Stimulated activated CD4-positive, alpha-beta T cell treated with anti-CD3 and anti-CD28 coated beads, Interleukin-1b, Interleukin-23, amount 100 ng/mL, for 48 hours (primary cell): ENCODE data around the gene MORF4L1.
"Not testable (repeated sequence)": the region's sequence is repeated elsewhere in the genome, so short reads cannot be mapped to it uniquely, and the experiment has no call there.

Source experiments
- DNase-seq: peaks from one replicate; pipeline ENCODE4 v3.0.0-alpha.2; 2020

The MORF4L1 gene

GRCh38 chr15:78927077-78927790, 54.5 kb downstream of the MORF4L1 start:
- no peak for DNase-seq

GRCh38 chr15:78928176-78928575, 55.5 kb downstream of the MORF4L1 start:
- not testable (repeated sequence) for DNase-seq

DNA sequence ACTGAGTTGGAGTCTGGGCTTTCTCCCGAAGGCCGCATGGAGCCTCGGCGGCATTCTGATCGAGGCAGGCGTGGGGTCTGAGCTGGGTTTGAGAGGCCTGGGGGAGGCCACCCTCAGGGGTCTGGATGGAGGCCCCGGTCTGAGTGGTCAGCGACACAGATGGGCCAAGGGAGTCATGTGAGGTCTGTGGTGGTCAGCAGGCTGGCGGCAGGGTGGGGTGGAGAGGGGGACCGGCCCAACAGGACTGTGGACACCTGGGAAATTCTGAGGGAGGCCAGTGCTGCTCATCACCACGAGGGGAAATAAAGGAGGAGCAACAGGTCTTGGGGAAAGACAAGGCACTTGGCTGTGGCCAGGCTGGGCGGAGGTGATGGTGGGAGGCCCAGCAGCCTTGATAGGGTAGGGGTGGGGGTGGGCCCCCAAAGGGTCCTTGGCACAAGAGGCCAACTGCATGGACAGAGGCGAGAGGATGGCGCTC, 56.0 kb downstream of the MORF4L1 start:
- DNase-seq, result no peak

DNA sequence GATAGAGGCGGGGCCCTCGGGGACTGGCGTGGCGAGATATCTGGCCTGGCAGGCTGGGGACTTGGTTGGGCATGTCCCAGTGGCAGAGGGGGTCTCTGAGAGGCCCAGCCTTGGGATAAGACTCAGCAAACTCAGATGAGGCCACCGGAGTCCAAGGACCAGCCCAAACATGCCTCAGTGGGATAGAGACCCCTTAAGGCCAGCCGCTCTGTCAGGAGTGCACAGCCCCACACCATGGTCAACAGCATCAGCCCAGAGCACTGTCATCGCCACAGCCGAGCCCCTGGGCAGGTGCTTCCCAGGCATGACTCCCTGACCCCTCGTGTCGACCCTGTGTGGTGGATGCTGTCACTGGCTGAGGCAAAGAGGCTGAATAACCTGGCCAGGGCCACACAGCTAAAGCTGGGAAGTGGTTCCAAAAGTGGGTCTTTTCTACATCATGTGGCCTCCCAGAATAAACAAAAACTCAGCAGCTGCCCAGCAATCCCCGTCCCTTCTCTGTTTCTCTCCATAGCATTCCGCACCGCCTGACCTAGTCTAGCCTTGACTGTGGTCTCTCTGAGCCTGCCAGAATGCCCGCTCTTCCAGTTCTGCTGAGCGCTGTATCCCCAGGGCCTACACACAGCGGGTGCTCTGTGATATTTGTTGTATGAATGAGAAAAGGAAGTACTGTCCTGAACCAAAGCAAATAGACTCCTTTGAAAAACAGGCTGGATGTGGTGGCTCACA, 57.0 kb downstream of the MORF4L1 start:
- DNase-seq, result no peak

DNA sequence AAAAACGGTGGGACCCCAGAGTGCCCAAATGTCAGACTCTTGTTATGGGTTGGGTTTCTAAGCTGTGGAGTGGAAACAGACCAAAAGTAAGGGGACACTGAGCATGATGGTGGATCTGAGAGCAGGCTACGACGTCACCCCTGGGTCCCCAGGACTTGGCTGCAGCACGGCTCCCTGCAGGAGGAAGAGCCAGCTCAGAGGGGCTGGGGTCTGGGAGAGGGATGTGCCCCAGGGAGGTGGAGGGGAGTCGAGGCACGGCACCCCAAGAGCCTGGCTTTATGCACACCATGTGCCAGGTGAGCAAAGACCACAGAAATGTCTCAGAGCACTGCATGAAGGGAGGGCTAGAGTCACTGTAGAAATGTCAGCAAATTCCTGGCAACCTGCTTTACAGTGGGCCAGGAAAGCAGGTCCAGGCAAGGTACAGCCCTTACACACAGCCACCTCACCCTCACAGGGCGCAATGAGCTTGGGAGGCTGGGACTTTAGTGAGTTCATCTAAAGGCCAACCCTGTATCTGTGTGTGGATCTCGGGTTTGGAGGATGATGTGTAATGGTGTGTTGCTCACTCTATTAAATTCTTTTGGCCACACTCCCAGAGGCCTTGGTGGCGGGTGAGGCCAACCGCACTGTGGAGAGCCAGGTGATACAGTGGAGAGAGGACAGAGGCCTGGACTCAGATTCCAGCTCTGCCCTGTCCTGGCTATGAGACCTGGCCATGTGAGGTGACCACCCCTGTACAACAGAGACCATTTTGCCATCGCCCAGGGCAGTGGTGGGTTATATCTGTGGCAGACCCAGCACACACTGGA, 58.1 kb downstream of the MORF4L1 start:
- DNase-seq, result no peak

DNA sequence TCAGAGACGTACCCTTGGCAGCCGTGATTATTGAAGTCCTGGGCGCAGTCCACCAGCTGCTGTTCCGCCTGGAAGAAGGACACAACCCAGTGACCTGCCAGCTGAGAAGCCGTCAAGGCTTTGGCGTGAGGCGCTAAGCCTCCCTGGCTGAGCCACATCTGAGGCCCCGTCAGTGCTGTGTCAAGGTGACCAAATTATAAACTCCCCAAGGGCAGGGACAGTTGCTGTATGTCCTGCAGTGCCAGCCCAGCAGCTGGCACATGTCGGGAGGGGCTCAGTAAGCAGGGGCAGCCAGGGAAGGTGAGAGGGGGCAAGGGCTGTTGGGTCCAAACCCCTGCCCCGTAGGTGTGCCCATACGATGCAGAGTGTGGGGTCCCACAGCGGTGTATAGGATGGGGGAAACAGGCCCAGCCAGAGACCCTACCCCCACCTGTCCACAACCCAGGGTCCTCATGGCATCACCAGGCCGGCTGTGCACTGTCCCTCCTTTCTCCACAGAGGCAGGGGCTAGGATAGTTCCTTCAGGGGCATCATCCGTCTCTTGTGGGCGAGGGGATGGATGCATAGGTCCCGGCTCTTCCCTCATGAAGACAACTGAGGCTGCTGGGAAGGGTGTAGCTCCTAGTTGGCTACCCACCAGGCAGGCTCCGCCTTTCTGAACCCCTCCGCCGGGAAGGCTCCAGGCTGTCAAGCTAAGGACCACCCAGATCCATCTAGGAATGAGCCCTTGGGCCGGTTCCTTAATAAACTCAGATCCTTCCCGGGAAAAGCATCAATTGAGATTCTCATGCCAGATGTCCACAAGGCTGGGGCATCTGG, 59.0 kb downstream of the MORF4L1 start:
- DNase-seq, result no peak

DNA sequence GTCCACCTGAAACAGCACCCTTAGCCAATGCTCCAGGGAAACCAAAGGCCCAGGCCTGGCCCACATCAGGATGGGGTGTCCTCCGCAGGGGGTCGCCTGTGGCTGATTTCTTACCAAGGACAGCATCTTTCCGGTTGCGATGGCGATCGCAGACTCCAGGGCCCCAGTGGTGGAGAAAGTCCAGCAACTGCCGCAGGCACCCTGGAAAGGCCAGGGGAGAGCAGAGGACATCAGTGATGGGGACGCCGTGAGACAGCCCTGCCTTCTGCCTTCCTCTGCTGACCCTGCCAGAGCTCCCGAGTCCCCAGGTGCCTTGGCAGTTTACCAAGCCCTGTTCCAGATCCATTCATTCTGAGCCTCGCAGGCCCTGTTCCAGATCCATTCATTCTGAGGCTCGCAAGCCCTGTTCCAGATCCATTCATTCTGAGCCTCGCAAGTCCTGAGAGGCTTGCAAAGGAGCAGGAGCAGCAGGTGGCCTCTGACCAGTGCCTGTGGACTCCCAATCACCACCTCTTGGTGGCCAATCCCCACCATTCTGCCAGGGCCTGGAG, 59.6 kb downstream of the MORF4L1 start:
- DNase-seq, result no peak

DNA sequence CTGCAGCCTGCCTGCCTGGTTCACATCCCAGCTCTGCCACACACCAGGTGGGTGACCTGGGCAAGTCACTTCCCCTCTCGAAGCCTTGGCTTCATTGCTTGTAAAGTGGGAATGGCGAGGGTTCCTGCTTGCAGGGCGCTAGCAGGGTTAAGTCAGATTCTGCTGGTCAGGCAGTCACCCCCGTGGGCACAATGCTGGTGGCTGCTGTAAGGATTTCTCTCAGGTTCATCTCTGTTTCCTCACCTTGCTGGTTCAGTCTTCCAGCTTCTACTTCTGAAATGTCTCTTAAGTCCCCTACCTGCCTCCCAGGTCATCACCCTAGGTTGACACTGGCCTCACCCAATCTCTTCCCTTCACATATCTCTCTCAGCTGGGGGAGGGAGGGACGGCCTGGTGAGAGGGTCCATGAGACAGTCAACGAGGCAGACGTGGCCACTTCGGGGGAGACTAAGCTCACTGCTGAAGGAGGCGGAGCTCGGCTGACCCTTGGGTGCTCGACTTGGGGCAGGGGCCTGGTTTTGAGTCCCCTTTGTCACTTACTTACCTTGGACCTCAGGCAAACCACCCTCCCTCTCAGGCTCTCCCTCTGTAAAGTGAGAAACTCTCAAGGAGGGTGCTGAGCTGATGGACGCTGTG, 60.6 kb downstream of the MORF4L1 start:
- no peak for DNase-seq

GRCh38 chr15:78933823-78934654, 61.3 kb downstream of the MORF4L1 start:
- no peak for DNase-seq

GRCh38 chr15:78934655-78935023, 61.9 kb downstream of the MORF4L1 start:
- no peak for DNase-seq

DNA sequence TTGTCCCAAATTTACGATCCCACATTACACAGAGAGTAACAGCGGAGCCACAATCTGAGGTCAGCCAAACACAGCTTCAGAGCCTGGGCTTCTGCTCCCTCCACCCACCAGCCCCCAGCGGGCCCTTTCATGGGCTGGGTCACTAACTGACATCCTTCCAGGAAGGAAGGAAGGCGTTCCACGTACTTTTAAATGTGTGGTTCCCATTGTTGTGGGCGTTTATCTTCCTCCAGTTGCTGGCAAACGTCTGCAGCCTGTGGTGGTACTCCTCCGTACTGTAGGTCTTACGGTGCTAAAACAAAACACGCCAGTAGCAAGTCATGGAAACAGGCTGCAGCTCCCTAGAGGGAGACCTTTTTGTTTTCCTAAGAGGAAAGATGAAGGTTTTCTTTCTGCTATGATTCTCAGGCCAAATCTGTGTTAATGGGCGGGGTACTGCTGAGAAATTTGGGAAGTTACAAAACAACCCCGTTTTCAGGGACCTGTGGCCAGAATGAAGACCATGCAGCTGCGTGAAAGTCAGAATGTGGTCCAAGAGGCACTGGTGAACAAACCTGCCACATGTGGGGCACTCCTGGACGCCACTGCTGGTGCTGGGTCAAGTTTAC, 64.5 kb downstream of the MORF4L1 start:
- DNase-seq, result no peak

- DNase-seq, result no peak
Measured at GRCh38 chr15:78938658-78939488, 66.2 kb downstream of the MORF4L1 start.

GRCh38 chr15:78942741-78943140, 70.1 kb downstream of the MORF4L1 start:
- DNase-seq, result no peak

GRCh38 chr15:78943692-78944091, 71.0 kb downstream of the MORF4L1 start:
- no peak for DNase-seq

- no peak for DNase-seq
Measured at GRCh38 chr15:78944202-78944625, 71.5 kb downstream of the MORF4L1 start.

- peak; percentile 59 for DNase-seq
Measured at GRCh38 chr15:78944669-78945407, 72.1 kb downstream of the MORF4L1 start, which contains the start of gene CTSH. TSS of gene CTSH (minus strand) at chr15:78945046. CDS start at chr15:78944981, 65 bp downstream.

DNA sequence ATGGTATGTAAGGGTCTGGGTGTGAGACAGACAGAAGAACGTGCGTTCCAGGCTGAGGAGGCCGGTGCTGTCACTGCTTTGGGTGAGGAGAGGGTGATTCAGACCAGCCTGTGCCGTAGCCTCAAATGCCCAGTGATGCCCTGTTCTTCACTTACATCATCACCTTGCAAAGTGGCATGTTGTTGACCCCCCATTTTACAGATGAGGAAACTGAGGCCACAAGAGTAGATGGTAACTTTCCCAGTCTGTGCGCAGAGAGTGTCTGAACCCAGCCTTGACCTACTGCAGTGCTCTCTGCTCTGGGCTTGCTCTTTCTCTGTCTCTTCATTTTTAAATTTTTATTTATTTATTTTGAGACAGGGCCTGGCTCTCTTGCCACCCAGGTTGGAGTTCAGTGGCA, 73.8 kb downstream of the MORF4L1 start:
- no peak for DNase-seq

DNA sequence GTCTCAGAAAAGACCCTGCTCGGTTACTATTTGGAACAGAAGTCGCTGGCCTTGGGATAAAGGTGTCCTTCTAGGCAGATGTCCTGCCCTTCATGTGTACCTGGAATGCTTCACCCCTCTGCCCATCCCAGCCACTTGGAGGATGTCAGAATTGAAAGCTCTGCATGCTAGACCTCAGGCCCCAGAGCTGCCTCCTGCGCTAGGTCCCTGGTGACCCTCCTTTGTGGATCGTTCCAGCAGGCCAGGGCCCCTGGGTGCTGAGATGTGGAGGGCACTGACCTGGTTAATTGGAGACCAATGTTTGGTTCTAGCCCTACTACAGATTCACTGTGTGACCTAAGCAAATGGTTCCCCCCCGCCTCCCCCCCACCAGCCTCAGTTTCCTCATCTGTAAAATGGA, 74.8 kb downstream of the MORF4L1 start:
- no peak for DNase-seq
